Measurements from ENCODE around the gene MED31. TPM values are rescaled to one million over a fixed set of nuclear protein-coding genes. Genes with fewer than 3 reads are reported as not detected.
A peak's percentile ranks its signal among the peaks of the same experiment; 100 is the strongest.

The MED31 gene
- total RNA-seq = 17.4 TPM
- long read RNA-seq, transcript MED31-201 (4 exons, 1,654 nt) = major isoform, 7 of 14 reads
- long read RNA-seq, partial matches to known transcripts = 0 of 14 reads
- long read RNA-seq, other reads (novel, unspliced or antisense) = 5 of 14 reads

DNA sequence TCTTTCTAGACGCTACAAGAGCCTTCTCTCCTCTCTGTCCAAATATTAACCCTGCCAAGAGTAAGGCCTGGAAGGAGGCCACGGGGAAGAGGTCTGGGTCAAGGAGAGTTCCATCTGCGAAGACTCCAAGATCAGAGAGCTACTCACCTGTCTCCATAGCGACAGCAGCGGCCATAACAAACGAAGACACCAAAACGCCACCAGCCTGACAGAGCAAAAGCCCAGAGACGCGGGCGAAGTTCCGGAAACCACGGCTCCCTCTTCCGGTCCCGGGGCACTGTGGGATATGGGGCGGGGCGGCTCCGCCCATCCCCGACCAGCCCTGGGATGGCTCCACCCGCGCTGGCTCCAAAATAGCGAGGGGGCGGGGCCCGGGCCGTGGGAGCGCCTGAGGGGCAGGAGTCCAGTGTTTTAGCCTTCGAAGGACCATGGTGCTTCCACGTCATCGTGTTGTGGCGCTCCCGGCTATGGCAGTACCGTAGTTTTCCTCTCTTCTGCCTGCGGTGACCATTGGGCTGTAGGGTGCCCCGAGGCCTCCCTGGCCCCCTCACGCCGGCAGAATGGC, at the start of gene MED31, which contains the start of gene C17orf100:
TSS of gene MED31 (minus strand) at position 252 of the 565 bp plus-strand sequence. CDS start at position 175, 77 bp downstream.
TSS of gene C17orf100 (plus strand) at position 409 of the 565 bp plus-strand sequence. CDS start at position 561, 152 bp downstream.
- Histone ChIP-seq H3K27ac (peak within 1 kb of the TSS; percentile 93), H3K27me3 (ENCODE audit: low read depth) (peaks cover 21% of the 10 kb centered on the region), H3K4me1 (peaks cover 44% of the 10 kb centered on the region), H3K36me3 (peaks cover 38% of the 10 kb centered on the region), H3K4me3 (peak within 1 kb of the TSS; percentile 84), H3K9me3 (no peaks in the 10 kb centered on the region)
- no peak for TF ChIP-seq CTCF (IDR thresholded peaks at IDR 0.05)
- intact Hi-C loops (cut with DNase I) = no loop called here
- DNase-seq (peak; percentile 96), ATAC-seq (peak; percentile 98 to 99)

DNA sequence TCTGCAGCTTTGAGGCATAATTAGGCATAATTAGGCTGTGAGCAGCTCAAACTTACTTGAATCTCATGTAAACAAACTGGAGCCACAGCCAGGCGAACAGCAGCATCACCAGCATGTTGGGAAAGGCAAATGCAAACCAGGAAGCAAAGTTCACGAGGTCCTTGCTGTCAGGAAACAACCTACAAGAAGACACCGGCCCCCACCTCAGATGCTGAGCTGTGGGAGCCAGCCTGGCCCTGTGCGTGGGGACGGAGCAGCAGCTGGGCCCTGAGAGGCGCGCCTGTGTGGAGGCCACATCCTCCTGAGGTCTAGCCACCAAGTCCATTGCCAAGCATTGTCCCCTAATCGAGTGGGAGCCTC, 49.5 kb upstream of the MED31 start:
- TF ChIP-seq CTCF (IDR thresholded peaks at IDR 0.05) = no peak
- H3K9me3 ChIP-seq = no peaks in the 10 kb centered on the region
- H3K27me3 ChIP-seq (ENCODE audit: low read depth) = peaks cover 13% of the 10 kb centered on the region
- intact Hi-C loops (cut with DNase I) = no loop called here
- no peak overlapping the region for H3K4me3 ChIP-seq
- H3K4me1 ChIP-seq = no peaks in the 10 kb centered on the region
- no peak overlapping the region for H3K27ac ChIP-seq
- no peaks in the 10 kb centered on the region for H3K36me3 ChIP-seq
- ATAC-seq = no peak
- DNase-seq = no peak

GRCh38 chr17:6699997-6700947, 48.9 kb upstream of the MED31 start:
- no peak overlapping the region for H3K4me3 ChIP-seq
- intact Hi-C loops (cut with DNase I) = no loop called here
- no peak overlapping the region for H3K27ac ChIP-seq
- no peaks in the 10 kb centered on the region for H3K36me3 ChIP-seq
- peaks cover 13% of the 10 kb centered on the region for H3K27me3 ChIP-seq (ENCODE audit: low read depth)
- no peak for ATAC-seq
- H3K4me1 ChIP-seq = no peaks in the 10 kb centered on the region
- H3K9me3 ChIP-seq = no peaks in the 10 kb centered on the region
- DNase-seq = no peak
- TF ChIP-seq CTCF (IDR thresholded peaks at IDR 0.05) = no peak

DNA sequence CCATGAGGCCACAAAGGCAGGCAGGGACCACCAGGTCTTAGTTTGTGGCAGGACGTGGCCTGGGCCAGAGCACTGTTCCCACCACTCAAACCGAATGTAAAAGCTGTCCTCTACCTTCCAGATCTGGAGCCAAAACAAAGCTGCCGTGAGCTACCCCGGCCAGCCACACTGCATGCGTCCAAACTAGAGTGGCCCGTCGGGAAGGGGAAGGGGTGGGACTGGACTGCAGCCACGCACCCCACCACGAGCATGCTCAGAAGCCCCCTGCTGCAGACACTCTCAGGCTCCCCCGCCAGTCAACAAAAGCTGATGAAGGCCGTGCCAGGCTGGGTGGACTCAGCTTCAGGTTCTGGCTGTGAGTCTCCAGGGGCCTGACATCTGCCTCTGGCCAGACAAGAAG, 46.6 kb upstream of the MED31 start:
- intact Hi-C loops (cut with DNase I) = no loop called here
- Histone ChIP-seq H3K27ac (no peak overlapping the region), H3K27me3 (ENCODE audit: low read depth) (peaks cover 8% of the 10 kb centered on the region), H3K4me3 (no peak overlapping the region), H3K4me1 (no peaks in the 10 kb centered on the region), H3K9me3 (no peaks in the 10 kb centered on the region), H3K36me3 (no peaks in the 10 kb centered on the region)
- DNase-seq (no peak), ATAC-seq (no peak)
- no peak for TF ChIP-seq CTCF (IDR thresholded peaks at IDR 0.05)

- no peak overlapping the region for H3K27ac ChIP-seq
- H3K4me1 ChIP-seq = no peaks in the 10 kb centered on the region
- H3K9me3 ChIP-seq = no peaks in the 10 kb centered on the region
- H3K36me3 ChIP-seq = no peaks in the 10 kb centered on the region
- intact Hi-C loops (cut with DNase I) = no loop called here
- TF ChIP-seq CTCF (IDR thresholded peaks at IDR 0.05) = no peak
- DNase-seq (no peak), ATAC-seq (no peak)
- H3K4me3 ChIP-seq = no peak overlapping the region
- peaks cover 9% of the 10 kb centered on the region for H3K27me3 ChIP-seq (ENCODE audit: low read depth)
Observed at GRCh38 chr17:6696906-6697305, 45.5 kb upstream of the MED31 start.
